Stimulated activated naive B cell treated with anti-CD40 and anti-IgM and Interleukin-4, amounts not matched to agents 10 μg/mL and 1 μg/mL and 100 μg/mL, for 72 hours (primary cell): ENCODE results near the gene DNAJC17.

Experiments used
- ATAC-seq, 2 donors: fragments of 150-1000 bp; cut with Tn5 transposase; replicated peaks; 2 replicates each; pipeline ENCODE4 v1.10.0; 2021; ENCODE audit warnings: moderate library complexity in 1 of 2
- DNase-seq: peaks from one replicate; pipeline ENCODE4 v3.0.0; 2021
- H3K27ac Mint-ChIP-seq: one replicate; pipeline ENCODE4 v1.8.0; 2022; ENCODE audit warnings: mild to moderate bottlenecking, mixed read lengths
- H3K27me3 Mint-ChIP-seq, 2 donors: one replicate each; pipeline ENCODE4 v1.8.0; 2022; ENCODE audit warnings: mixed read lengths in 2 of 2
- H3K36me3 Mint-ChIP-seq, 2 donors: one replicate each; pipeline ENCODE4 v1.8.0; 2022; ENCODE audit warnings: mixed read lengths in 2 of 2, mild to moderate bottlenecking in 1 of 2
- H3K4me1 Mint-ChIP-seq, 2 donors: one replicate each; pipeline ENCODE4 v1.8.0; 2022; ENCODE audit warnings: mixed read lengths in 2 of 2, mild to moderate bottlenecking in 1 of 2
- H3K4me3 Mint-ChIP-seq, 2 donors: one replicate each; pipeline ENCODE4 v1.8.0; 2022; ENCODE audit warnings: mild to moderate bottlenecking in 2 of 2, mixed read lengths in 2 of 2, moderate library complexity in 1 of 2
- H3K9me3 Mint-ChIP-seq, 2 donors: one replicate each; pipeline ENCODE4 v1.8.0; 2022; ENCODE audit warnings: mixed read lengths in 2 of 2, mild to moderate bottlenecking in 1 of 2

Gene DNAJC17

GRCh38 chr15:40756938-40757337 is 50.3 kb downstream of the DNAJC17 start:
- Mint-ChIP-seq H3K9me3 (no peaks in the 10 kb centered on the region), H3K4me1 (peaks cover 18 to 39% of the 10 kb centered on the region in 2 donors), H3K4me3 (peak overlapping the region in 1 of 2 donors; percentile 51), H3K36me3 (peaks cover 5 to 9% of the 10 kb centered on the region in 2 donors), H3K27me3 (no peaks in the 10 kb centered on the region), H3K27ac (peak overlapping the region; percentile 14)
- DNase-seq (no peak), ATAC-seq (no peak)

- Mint-ChIP-seq H3K36me3 (peaks cover 15 to 19% of the 10 kb centered on the region in 2 donors), H3K4me1 (peaks cover 18 to 39% of the 10 kb centered on the region in 2 donors), H3K9me3 (no peaks in the 10 kb centered on the region)
Measured at GRCh38 chr15:40755812-40756208, 51.5 kb downstream of the DNAJC17 start.

GRCh38 chr15:40754883-40755811 is 52.1 kb downstream of the DNAJC17 start, which contains the start of gene RMDN3:
TSS of gene RMDN3 (minus strand) at chr15:40755254. CDS start at chr15:40754783, 471 bp downstream.
- H3K4me3 Mint-ChIP-seq, result peak within 1 kb of the TSS; percentile 97 to 99
- H3K27ac Mint-ChIP-seq, result peak within 1 kb of the TSS; percentile 98
- peaks cover 18 to 24% of the 10 kb centered on the region in 2 donors for H3K36me3 Mint-ChIP-seq
- H3K9me3 Mint-ChIP-seq, result no peaks in the 10 kb centered on the region
- peaks cover 18 to 39% of the 10 kb centered on the region in 2 donors for H3K4me1 Mint-ChIP-seq
- no peaks in the 10 kb centered on the region for H3K27me3 Mint-ChIP-seq
- ATAC-seq (peak; percentile 93 to 94), DNase-seq (peak; percentile 88)

More at GRCh38 chr15:40755812-40756208, 51.5 kb downstream of the DNAJC17 start:
- Mint-ChIP-seq H3K27me3 (no peaks in the 10 kb centered on the region), H3K27ac (peak overlapping the region; percentile 98), H3K4me3 (peak overlapping the region; percentile 97 to 99)
- no peak for DNase-seq
- no peak for ATAC-seq

GRCh38 chr15:40754574-40754882 is 52.7 kb downstream of the DNAJC17 start:
- no peak for DNase-seq
- Mint-ChIP-seq H3K4me1 (peaks cover 18 to 39% of the 10 kb centered on the region in 2 donors), H3K9me3 (no peaks in the 10 kb centered on the region), H3K27ac (peak overlapping the region; percentile 98), H3K4me3 (peak overlapping the region; percentile 97 to 99), H3K27me3 (no peaks in the 10 kb centered on the region), H3K36me3 (peaks cover 19 to 28% of the 10 kb centered on the region in 2 donors)
- peak; percentile 8 to 13 for ATAC-seq

GRCh38 chr15:40751745-40752144 is 55.5 kb downstream of the DNAJC17 start:
- Mint-ChIP-seq H3K36me3 (peaks cover 23 to 38% of the 10 kb centered on the region in 2 donors), H3K27me3 (no peaks in the 10 kb centered on the region), H3K4me1 (peaks cover 15 to 37% of the 10 kb centered on the region in 2 donors), H3K4me3 (no peak overlapping the region), H3K27ac (no peak overlapping the region), H3K9me3 (no peaks in the 10 kb centered on the region)
- no peak for DNase-seq
- no peak for ATAC-seq

- Mint-ChIP-seq H3K9me3 (no peaks in the 10 kb centered on the region), H3K27ac (no peak overlapping the region), H3K4me3 (no peak overlapping the region), H3K36me3 (peaks cover 24 to 39% of the 10 kb centered on the region in 2 donors), H3K4me1 (peaks cover 14 to 34% of the 10 kb centered on the region in 2 donors), H3K27me3 (no peaks in the 10 kb centered on the region)
- ATAC-seq (no peak), DNase-seq (no peak)
Measured at GRCh38 chr15:40750885-40751284, 56.4 kb downstream of the DNAJC17 start.

GRCh38 chr15:40749151-40749630 is 58.1 kb downstream of the DNAJC17 start:
- Mint-ChIP-seq H3K27ac (no peak overlapping the region), H3K36me3 (peaks cover 32 to 48% of the 10 kb centered on the region in 2 donors), H3K27me3 (no peaks in the 10 kb centered on the region), H3K4me3 (no peak overlapping the region), H3K9me3 (no peaks in the 10 kb centered on the region), H3K4me1 (peaks cover 12 to 20% of the 10 kb centered on the region in 2 donors)
- ATAC-seq, result no peak
- no peak for DNase-seq

- H3K27me3 Mint-ChIP-seq, result no peaks in the 10 kb centered on the region
- H3K9me3 Mint-ChIP-seq, result no peaks in the 10 kb centered on the region
- DNase-seq, result no peak
- peak overlapping the region; percentile 83 for H3K27ac Mint-ChIP-seq
- peaks cover 7 to 8% of the 10 kb centered on the region in 2 donors for H3K4me1 Mint-ChIP-seq
- no peak for ATAC-seq
- H3K36me3 Mint-ChIP-seq, result peaks cover 41 to 57% of the 10 kb centered on the region in 2 donors
- H3K4me3 Mint-ChIP-seq, result no peak overlapping the region
Measured at GRCh38 chr15:40747685-40748631, 59.3 kb downstream of the DNAJC17 start.

- Mint-ChIP-seq H3K36me3 (peaks cover 41 to 54% of the 10 kb centered on the region in 2 donors), H3K27ac (peak overlapping the region; percentile 83), H3K4me1 (peaks cover 0 to 4% of the 10 kb centered on the region in 2 donors), H3K4me3 (no peak overlapping the region), H3K27me3 (no peaks in the 10 kb centered on the region), H3K9me3 (no peaks in the 10 kb centered on the region)
- DNase-seq (no peak), ATAC-seq (no peak)
Measured at GRCh38 chr15:40746916-40747418, 60.3 kb downstream of the DNAJC17 start.

GRCh38 chr15:40744815-40745152 is 62.5 kb downstream of the DNAJC17 start:
- peaks cover 32 to 48% of the 10 kb centered on the region in 2 donors for H3K36me3 Mint-ChIP-seq
- no peak overlapping the region for H3K27ac Mint-ChIP-seq
- H3K27me3 Mint-ChIP-seq, result no peaks in the 10 kb centered on the region
- ATAC-seq (no peak), DNase-seq (no peak)
- no peak overlapping the region for H3K4me3 Mint-ChIP-seq
- no peaks in the 10 kb centered on the region for H3K9me3 Mint-ChIP-seq
- peaks cover 0 to 4% of the 10 kb centered on the region in 2 donors for H3K4me1 Mint-ChIP-seq

GRCh38 chr15:40743921-40744814 is 63.1 kb downstream of the DNAJC17 start:
- H3K4me1 Mint-ChIP-seq, result peaks cover 0 to 4% of the 10 kb centered on the region in 2 donors
- no peaks in the 10 kb centered on the region for H3K9me3 Mint-ChIP-seq
- H3K36me3 Mint-ChIP-seq, result peaks cover 29 to 43% of the 10 kb centered on the region in 2 donors
- H3K27me3 Mint-ChIP-seq, result no peaks in the 10 kb centered on the region
- H3K27ac Mint-ChIP-seq, result no peak overlapping the region
- no peak overlapping the region for H3K4me3 Mint-ChIP-seq
- DNase-seq, result no peak
- no peak for ATAC-seq

- Mint-ChIP-seq H3K27me3 (no peaks in the 10 kb centered on the region), H3K4me3 (no peak overlapping the region), H3K4me1 (peaks cover 0 to 4% of the 10 kb centered on the region in 2 donors), H3K9me3 (no peaks in the 10 kb centered on the region), H3K27ac (no peak overlapping the region), H3K36me3 (peaks cover 31 to 43% of the 10 kb centered on the region in 2 donors)
- DNase-seq, result no peak
- no peak for ATAC-seq
Measured at GRCh38 chr15:40743485-40743901, 63.8 kb downstream of the DNAJC17 start.

- Mint-ChIP-seq H3K4me3 (no peak overlapping the region), H3K27ac (peak overlapping the region; percentile 42), H3K27me3 (no peaks in the 10 kb centered on the region), H3K36me3 (peaks cover 37 to 44% of the 10 kb centered on the region in 2 donors), H3K4me1 (no peaks in the 10 kb centered on the region), H3K9me3 (no peaks in the 10 kb centered on the region)
- DNase-seq, result no peak
- no peak for ATAC-seq
Measured at GRCh38 chr15:40739854-40740253, 67.4 kb downstream of the DNAJC17 start.
